ENCODE measurements around the gene SMPD3. TPM values are rescaled to one million over a fixed set of nuclear protein-coding genes. Genes with fewer than 3 reads are reported as not detected.

The SMPD3 gene
- total RNA-seq, 1 experiment from 2014 or later = 0.89 TPM

- H3K27me3 ChIP-seq (ENCODE audit: insufficient read depth, low read length) = no peaks in the 10 kb centered on the region; the same call in 1 of the 2 replicates
- H3K79me2 ChIP-seq (ENCODE audit: insufficient read depth, low read length) = no peaks in the 10 kb centered on the region
- ATAC-seq (no peak), DNase-seq (ENCODE audit: low read depth, low spot score) (no peak)
- ChIA-PET POLR2A (no interaction called here), RAD21 (ENCODE audit: low non-redundant PET in 1 of 2, low total read pairs in 2 of 2, uncharacterized antibody in 2 of 2, unreplicated experiment in 2 of 2) (no interaction called here), CTCF (no interaction called here)
- H3K9me2 ChIP-seq (ENCODE audit: insufficient read depth) = no peaks in the 10 kb centered on the region
- no peaks in the 10 kb centered on the region for H4K20me1 ChIP-seq (ENCODE audit: insufficient read depth)
- intact Hi-C loops (cut with micrococcal nuclease) = no loop called here
- no TSS peak for BruUV-seq (replicated peaks)
- no peak overlapping the region for H3K27ac ChIP-seq (ENCODE audit: low read depth, low read length)
- no peak overlapping the region for H3K4me3 ChIP-seq (replicated peaks in 1 of 2; ENCODE audit: low read depth in 1 of 2, low read length in 2 of 2)
- H3K9me3 ChIP-seq (ENCODE audit: control insufficient read depth in 1 of 2, insufficient read depth in 1 of 2, low read depth in 1 of 2, low read length in 2 of 2) = peaks cover 6% of the 10 kb centered on the region in 2 experiments; a peak in 2 of 4 replicates
- no peaks in the 10 kb centered on the region for H3K36me3 ChIP-seq (ENCODE audit: control insufficient read depth in 1 of 2, insufficient read depth in 2 of 2, low read length in 2 of 2)
- TF ChIP-seq, protein P1, sequence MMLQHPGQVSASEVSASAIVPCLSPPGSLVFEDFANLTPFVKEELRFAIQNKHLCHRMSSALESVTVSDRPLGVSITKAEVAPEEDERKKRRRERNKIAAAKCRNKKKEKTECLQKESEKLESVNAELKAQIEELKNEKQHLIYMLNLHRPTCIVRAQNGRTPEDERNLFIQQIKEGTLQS (IDR thresholded peaks at IDR 0.05) = no peak
- no peak for TF ChIP-seq SIN3A (IDR thresholded peaks at IDR 0.05; ENCODE audit: low read depth)
- no peak for TF ChIP-seq POLR2AphosphoS5 (IDR thresholded peaks at IDR 0.05; ENCODE audit: low read depth, low read length)
- TF ChIP-seq EZH2phosphoT487 (IDR thresholded peaks at IDR 0.05; ENCODE audit: borderline replicate concordance) = no peak
- TF ChIP-seq CEBPB (IDR thresholded peaks at IDR 0.05; ENCODE audit: low read depth) = no peak
- TF ChIP-seq CBX3 (IDR thresholded peaks at IDR 0.05; ENCODE audit: low read depth) = no peak
- TF ChIP-seq ZFX (IDR thresholded peaks at IDR 0.05) = no peak
- TF ChIP-seq, protein P2, sequence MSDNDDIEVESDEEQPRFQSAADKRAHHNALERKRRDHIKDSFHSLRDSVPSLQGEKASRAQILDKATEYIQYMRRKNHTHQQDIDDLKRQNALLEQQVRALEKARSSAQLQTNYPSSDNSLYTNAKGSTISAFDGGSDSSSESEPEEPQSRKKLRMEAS (IDR thresholded peaks at IDR 0.05) = no peak
- no peak for TF ChIP-seq RAD21 (IDR thresholded peaks at IDR 0.05; ENCODE audit: low read depth)
- no peak for TF ChIP-seq POLR2A (IDR thresholded peaks at IDR 0.05; ENCODE audit: borderline replicate concordance, extremely low read depth, insufficient read depth, insufficient read length)
- no peak for TF ChIP-seq EGR1 (IDR thresholded peaks at IDR 0.05; ENCODE audit: low read depth)
- TF ChIP-seq EZH2 (IDR thresholded peaks at IDR 0.05) = no peak
- TF ChIP-seq, protein P3, sequence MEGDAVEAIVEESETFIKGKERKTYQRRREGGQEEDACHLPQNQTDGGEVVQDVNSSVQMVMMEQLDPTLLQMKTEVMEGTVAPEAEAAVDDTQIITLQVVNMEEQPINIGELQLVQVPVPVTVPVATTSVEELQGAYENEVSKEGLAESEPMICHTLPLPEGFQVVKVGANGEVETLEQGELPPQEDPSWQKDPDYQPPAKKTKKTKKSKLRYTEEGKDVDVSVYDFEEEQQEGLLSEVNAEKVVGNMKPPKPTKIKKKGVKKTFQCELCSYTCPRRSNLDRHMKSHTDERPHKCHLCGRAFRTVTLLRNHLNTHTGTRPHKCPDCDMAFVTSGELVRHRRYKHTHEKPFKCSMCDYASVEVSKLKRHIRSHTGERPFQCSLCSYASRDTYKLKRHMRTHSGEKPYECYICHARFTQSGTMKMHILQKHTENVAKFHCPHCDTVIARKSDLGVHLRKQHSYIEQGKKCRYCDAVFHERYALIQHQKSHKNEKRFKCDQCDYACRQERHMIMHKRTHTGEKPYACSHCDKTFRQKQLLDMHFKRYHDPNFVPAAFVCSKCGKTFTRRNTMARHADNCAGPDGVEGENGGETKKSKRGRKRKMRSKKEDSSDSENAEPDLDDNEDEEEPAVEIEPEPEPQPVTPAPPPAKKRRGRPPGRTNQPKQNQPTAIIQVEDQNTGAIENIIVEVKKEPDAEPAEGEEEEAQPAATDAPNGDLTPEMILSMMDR (IDR thresholded peaks at IDR 0.05 in 2 of 3, conservative IDR thresholded peaks at IDR 0.05 in 1 of 3; ENCODE audit: borderline replicate concordance in 1 of 3, insufficient read depth in 1 of 3, low read depth in 2 of 3, low read length in 2 of 3) = no peak
- no peak for TF ChIP-seq TCF7L2 (IDR thresholded peaks at IDR 0.05; ENCODE audit: borderline replicate concordance, extremely low read depth, insufficient read depth, insufficient read length)
- TF ChIP-seq SRF (IDR thresholded peaks at IDR 0.05; ENCODE audit: low read depth) = no peak
- TF ChIP-seq SP1 (IDR thresholded peaks at IDR 0.05; ENCODE audit: low read depth) = no peak
- TF ChIP-seq ELF1 (IDR thresholded peaks at IDR 0.05; ENCODE audit: borderline replicate concordance, low read depth) = no peak
- H3K4me2 ChIP-seq (ENCODE audit: low read length) = no peak overlapping the region
- no peak overlapping the region for H3K9ac ChIP-seq (ENCODE audit: low read length)
- no peaks in the 10 kb centered on the region for H3K4me1 ChIP-seq (ENCODE audit: control insufficient read depth in 1 of 2, insufficient read depth in 2 of 2, low read length in 2 of 2)
- no peak overlapping the region for H2AFZ ChIP-seq (ENCODE audit: low read depth, low read length, poor library complexity, severe bottlenecking)
These were observed 15.6 kb downstream of the SMPD3 start for GRCh38 chr16:68432701-68433100.

Data from HCT116 (cell line).